Mucosa of descending colon (tissue), 3 donors: Measurements from ENCODE around the gene FBXL17. TPM values are rescaled to one million over a fixed set of nuclear protein-coding genes. Genes with fewer than 3 reads are reported as not detected.

Experiments used
- ATAC-seq: fragments of 200-7000 bp; cut with Tn5 transposase; one replicate; pipeline ENCODE4 v1.9.1; 2020; ENCODE audit warnings: mild to moderate bottlenecking, moderate library complexity
- DNase-seq, 3 donors: peaks; one replicate each; pipeline ENCODE4 v3.0.0-alpha.2; 2020
- H3K36me3 ChIP-seq: fragments of 200-600 bp; one replicate; pipeline ENCODE4 v1.8.0; 2021; ENCODE audit warnings: low read depth, mild to moderate bottlenecking
- H3K4me1 ChIP-seq: fragments of 200-600 bp; one replicate; pipeline ENCODE4 v1.8.0; 2021; ENCODE audit warnings: low read depth, mild to moderate bottlenecking
- H3K4me3 ChIP-seq: fragments of 200-600 bp; one replicate; pipeline ENCODE4 v1.8.0; 2021; ENCODE audit warnings: mild to moderate bottlenecking
- H3K9me3 ChIP-seq: fragments of 200-600 bp; one replicate; pipeline ENCODE4 v1.8.0; 2021; ENCODE audit warnings: mild to moderate bottlenecking
- CTCF ChIP-seq: fragments of 200-600 bp; IDR thresholded peaks from one replicate; pipeline ENCODE4 v1.8.0; 2022; ENCODE audit warnings: antibody characterized with exemption, mild to moderate bottlenecking
- intact Hi-C, 2 donors: fragments of 100-400 bp; cut with DNase I in 1 of 2; cut with micrococcal nuclease in 1 of 2; formaldehyde crosslinking; loops; one replicate each; pipeline versions ENCODE4 v1.11.0 to v1.11.1; 2022; cut with DNase I, micrococcal nuclease
- total RNA-seq, 3 donors: library from RNA; stranded (reverse); fragmentation: NEBNext Ultra II Directional in 2 of 3; extraction: Animal tissue kit (Norgen Biotek cat#: 25700) in 2 of 3; gene quantifications; one replicate each; pipeline versions ENCODE4 v1.2.1 to v1.2.4, GENCODE V29; 2021 to 2023
- donor health status: DM: no; HTN: no; CAD: no; lungs with moderate emphysema.
- donor health status: DM: no; HTN: no; CAD: no.
- donor health status: DM: no; HTN: yes; CAD: no.

Gene FBXL17
- total RNA-seq, 3 donors from 2014 or later = 22.8 to 25.6 (median 23.8) TPM

- no peak for TF ChIP-seq CTCF
- ATAC-seq (no peak), DNase-seq (no peak)
- intact Hi-C loops = no loop called here
- no peaks in the 10 kb centered on the region for H3K9me3 ChIP-seq
- no peaks in the 10 kb centered on the region for H3K4me1 ChIP-seq
- H3K4me3 ChIP-seq = no peak overlapping the region
- H3K36me3 ChIP-seq = no peaks in the 10 kb centered on the region
These were observed 245.4 kb downstream of the FBXL17 start for GRCh38 chr5:108136493-108136892.

- H3K4me1 ChIP-seq = no peaks in the 10 kb centered on the region
- H3K4me3 ChIP-seq = no peak overlapping the region
- H3K36me3 ChIP-seq = no peaks in the 10 kb centered on the region
- intact Hi-C loops = no loop called here
- TF ChIP-seq CTCF = no peak
- no peak for ATAC-seq
- no peaks in the 10 kb centered on the region for H3K9me3 ChIP-seq
- DNase-seq = no peak
These were observed 252.8 kb downstream of the FBXL17 start for GRCh38 chr5:108129129-108129528.

GRCh38 chr5:108125771-108126511 is 256.0 kb downstream of the FBXL17 start:
- Histone ChIP-seq H3K9me3 (no peaks in the 10 kb centered on the region), H3K4me3 (no peak overlapping the region), H3K4me1 (no peaks in the 10 kb centered on the region), H3K36me3 (no peaks in the 10 kb centered on the region)
- ATAC-seq = no peak
- TF ChIP-seq CTCF = no peak
- intact Hi-C loops = no loop called here
- no peak for DNase-seq

GRCh38 chr5:108124596-108124995 is 257.3 kb downstream of the FBXL17 start:
- Histone ChIP-seq H3K9me3 (no peaks in the 10 kb centered on the region), H3K36me3 (no peaks in the 10 kb centered on the region), H3K4me1 (no peaks in the 10 kb centered on the region), H3K4me3 (no peak overlapping the region)
- no peak for TF ChIP-seq CTCF
- intact Hi-C loops = no loop called here
- DNase-seq (no peak), ATAC-seq (no peak)

- ATAC-seq (no peak), DNase-seq (no peak)
- H3K36me3 ChIP-seq = no peaks in the 10 kb centered on the region
- no peaks in the 10 kb centered on the region for H3K4me1 ChIP-seq
- no peaks in the 10 kb centered on the region for H3K9me3 ChIP-seq
- intact Hi-C loops = no loop called here
- no peak overlapping the region for H3K4me3 ChIP-seq
- TF ChIP-seq CTCF = no peak
These were observed 259.2 kb downstream of the FBXL17 start for GRCh38 chr5:108122702-108123101.
